Measurements from ENCODE around the gene SPRR1A. TPM values are rescaled to one million over a fixed set of nuclear protein-coding genes. Genes with fewer than 3 reads are reported as not detected.

Gene SPRR1A
- total and polyA plus RNA-seq, 2 of the 4 experiments (the other 2 are of a cell fraction), result not detected

DNA sequence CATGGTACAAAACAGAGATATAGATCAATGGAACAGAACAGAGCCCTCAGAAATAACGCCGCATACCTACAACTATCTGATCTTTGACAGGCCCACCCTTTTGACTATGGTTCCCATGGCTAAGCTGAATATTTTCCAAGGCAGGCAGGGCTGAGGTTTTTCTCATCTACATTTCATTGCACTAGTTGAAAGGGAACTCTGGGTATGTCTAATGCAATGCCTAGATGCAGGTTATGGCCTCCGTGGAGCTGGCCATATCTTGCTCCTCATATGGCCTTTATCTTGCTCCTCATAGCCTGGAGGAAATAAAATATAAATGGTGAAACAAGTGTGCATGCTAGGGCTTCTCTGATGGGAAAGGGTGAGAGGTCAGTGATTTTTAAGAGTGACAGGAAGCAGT, 26.3 kb upstream of the SPRR1A start:
- in situ Hi-C loops (cut with MboI; ENCODE audit: low sequenced_read_pairs), result no loop called here
- POLR2A ChIA-PET (ENCODE audit: unreplicated experiment), result no interaction called here
- BruUV-seq (replicated peaks), result no TSS peak

More for the DNA sequence above, 26.3 kb upstream of the SPRR1A start:
- Histone ChIP-seq H3K18ac (ENCODE audit: low read depth, low read length) (no peak overlapping the region), H3K9me3 (ENCODE audit: control insufficient read depth, insufficient read depth, low read length) (no peaks in the 10 kb centered on the region; the same call in 1 of the 2 replicates), H3K27ac (ENCODE audit: insufficient read depth, low read length) (no peak overlapping the region), H3K9ac (ENCODE audit: low read depth, low read length) (no peak overlapping the region), H4K20me1 (ENCODE audit: insufficient read depth, low read length) (no peaks in the 10 kb centered on the region), H3K4ac (ENCODE audit: low read depth, low read length) (no peak overlapping the region), H3K4me3 (ENCODE audit: insufficient read depth, low read depth, low read length) (no peak overlapping the region), H3K36me3 (ENCODE audit: control insufficient read depth, insufficient read depth, low read length) (no peaks in the 10 kb centered on the region), H2AFZ (replicated peaks; ENCODE audit: low read length, poor library complexity) (no peak overlapping the region), H2BK5ac (ENCODE audit: low read depth, low read length, poor library complexity, severe bottlenecking) (no peak overlapping the region), H4K91ac (ENCODE audit: insufficient read depth, low read depth, low read length) (no peak overlapping the region), H3K9me1 (ENCODE audit: insufficient read depth, low read length) (no peaks in the 10 kb centered on the region), H3K56ac (ENCODE audit: extremely low read depth, insufficient read depth, low read length) (no peak overlapping the region), H2AK5ac (ENCODE audit: low read depth, low read length) (no peak overlapping the region), H3K79me1 (ENCODE audit: low read depth in 1 of 2, low read length in 2 of 2) (no peaks in the 10 kb centered on the region), H4K5ac (ENCODE audit: low read depth, low read length) (no peak overlapping the region), H2BK20ac (ENCODE audit: low read depth, low read length) (no peak overlapping the region), H2BK120ac (ENCODE audit: low read depth, low read length) (no peak overlapping the region), H3K4me2 (ENCODE audit: low read depth, low read length) (no peak overlapping the region), H3K14ac (replicated peaks; ENCODE audit: low read depth, low read length) (no peak overlapping the region), H3K23ac (ENCODE audit: low read depth, low read length) (no peak overlapping the region), H2AK9ac (replicated peaks; ENCODE audit: low read depth, low read length, poor library complexity) (no peak overlapping the region), H3K27me3 (ENCODE audit: control insufficient read depth, insufficient read depth, low read length) (no peaks in the 10 kb centered on the region), H2BK15ac (ENCODE audit: low read depth, low read length) (no peak overlapping the region), H3K4me1 (ENCODE audit: control insufficient read depth, insufficient read depth, low read length) (no peaks in the 10 kb centered on the region), H4K8ac (ENCODE audit: low read depth in 2 of 2, low read length in 2 of 2) (no peak overlapping the region)
- no peak for ATAC-seq (ENCODE audit: low read depth)
- TF ChIP-seq, protein P1, sequence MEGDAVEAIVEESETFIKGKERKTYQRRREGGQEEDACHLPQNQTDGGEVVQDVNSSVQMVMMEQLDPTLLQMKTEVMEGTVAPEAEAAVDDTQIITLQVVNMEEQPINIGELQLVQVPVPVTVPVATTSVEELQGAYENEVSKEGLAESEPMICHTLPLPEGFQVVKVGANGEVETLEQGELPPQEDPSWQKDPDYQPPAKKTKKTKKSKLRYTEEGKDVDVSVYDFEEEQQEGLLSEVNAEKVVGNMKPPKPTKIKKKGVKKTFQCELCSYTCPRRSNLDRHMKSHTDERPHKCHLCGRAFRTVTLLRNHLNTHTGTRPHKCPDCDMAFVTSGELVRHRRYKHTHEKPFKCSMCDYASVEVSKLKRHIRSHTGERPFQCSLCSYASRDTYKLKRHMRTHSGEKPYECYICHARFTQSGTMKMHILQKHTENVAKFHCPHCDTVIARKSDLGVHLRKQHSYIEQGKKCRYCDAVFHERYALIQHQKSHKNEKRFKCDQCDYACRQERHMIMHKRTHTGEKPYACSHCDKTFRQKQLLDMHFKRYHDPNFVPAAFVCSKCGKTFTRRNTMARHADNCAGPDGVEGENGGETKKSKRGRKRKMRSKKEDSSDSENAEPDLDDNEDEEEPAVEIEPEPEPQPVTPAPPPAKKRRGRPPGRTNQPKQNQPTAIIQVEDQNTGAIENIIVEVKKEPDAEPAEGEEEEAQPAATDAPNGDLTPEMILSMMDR (conservative IDR thresholded peaks at IDR 0.05; ENCODE audit: low read depth, low read length), result no peak
- TF ChIP-seq NFE2L2 (IDR thresholded peaks at IDR 0.05; ENCODE audit: low read depth, low read length) (no peak), MAFK (IDR thresholded peaks at IDR 0.05; ENCODE audit: low read depth, low read length) (no peak), SMC3 (IDR thresholded peaks at IDR 0.05; ENCODE audit: low read depth, low read length) (no peak)
- TF ChIP-seq, protein P2, sequence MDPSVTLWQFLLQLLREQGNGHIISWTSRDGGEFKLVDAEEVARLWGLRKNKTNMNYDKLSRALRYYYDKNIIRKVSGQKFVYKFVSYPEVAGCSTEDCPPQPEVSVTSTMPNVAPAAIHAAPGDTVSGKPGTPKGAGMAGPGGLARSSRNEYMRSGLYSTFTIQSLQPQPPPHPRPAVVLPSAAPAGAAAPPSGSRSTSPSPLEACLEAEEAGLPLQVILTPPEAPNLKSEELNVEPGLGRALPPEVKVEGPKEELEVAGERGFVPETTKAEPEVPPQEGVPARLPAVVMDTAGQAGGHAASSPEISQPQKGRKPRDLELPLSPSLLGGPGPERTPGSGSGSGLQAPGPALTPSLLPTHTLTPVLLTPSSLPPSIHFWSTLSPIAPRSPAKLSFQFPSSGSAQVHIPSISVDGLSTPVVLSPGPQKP (IDR thresholded peaks at IDR 0.05; ENCODE audit: borderline replicate concordance, low read depth, low read length), result no peak
- DNase-seq, result no peak
- dilution Hi-C loops (cut with HindIII; ENCODE audit: low sequenced_read_pairs, unreplicated experiment) (no loop called here), intact Hi-C loops (cut with micrococcal nuclease) (no loop called here)
- CTCF ChIA-PET, result no interaction called here
- WGBS, 2 experiments (ENCODE audit: extremely low coverage in 2 of 2, insufficient read length in 1 of 2), result no CpG with 5 or more reads among the region's 3 CpGs
